GM19468 (cell line): ENCODE results near the gene HDX.
"Not testable (repeated sequence)": the region's sequence is repeated elsewhere in the genome, so short reads cannot be mapped to it uniquely, and the experiment has no call there.

ENCODE experiments used
- ATAC-seq: cut with Tn5 transposase; IDR thresholded peaks from one replicate; pipeline ENCODE4 v1.9.1; 2021; ENCODE audit warnings: mild to moderate bottlenecking, moderate library complexity, moderate number of reproducible peaks; ENCODE audit not compliant: unreplicated experiment; ENCODE audit errors: extremely low read depth

HDX gene

DNA sequence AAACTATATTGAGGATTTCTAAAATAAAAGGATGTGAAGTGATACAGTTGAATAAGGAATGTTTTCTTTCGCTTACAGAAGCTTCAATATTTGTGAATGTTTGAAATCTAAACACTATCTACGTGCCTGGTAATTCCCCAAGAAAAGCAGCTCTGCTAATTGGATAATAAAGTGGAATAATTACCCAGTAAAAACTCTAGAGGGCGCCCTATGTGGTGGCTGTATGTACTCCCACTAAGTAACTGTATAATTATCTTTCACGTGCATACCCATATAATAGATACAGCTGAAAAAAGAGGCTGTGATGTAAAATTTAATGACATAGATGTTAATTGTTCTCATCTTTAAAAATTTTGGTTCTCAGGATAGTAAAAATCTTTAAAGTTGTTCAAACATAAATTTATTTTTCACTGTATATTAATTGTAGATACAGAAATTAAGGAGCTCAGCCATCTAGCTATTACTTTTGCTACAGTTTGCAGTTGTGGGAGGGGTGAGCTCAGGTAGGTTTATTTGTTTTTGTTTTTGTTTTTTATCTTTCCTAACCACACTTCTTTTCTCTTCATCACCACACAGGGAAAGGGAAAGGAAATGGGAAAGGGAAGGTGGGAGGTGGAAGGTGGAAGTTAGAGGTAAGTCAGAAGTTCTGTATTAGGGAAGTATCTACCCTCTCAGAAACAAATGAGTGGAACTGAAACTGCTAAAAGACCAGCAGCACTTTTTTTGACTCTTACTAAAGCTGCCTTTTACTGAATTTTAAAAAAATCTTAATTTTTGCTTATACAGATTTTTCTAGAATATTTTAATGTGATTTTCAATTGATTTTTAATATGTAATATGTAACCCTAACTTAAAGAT, 162.5 kb downstream of the HDX start:
- no peak for ATAC-seq

DNA sequence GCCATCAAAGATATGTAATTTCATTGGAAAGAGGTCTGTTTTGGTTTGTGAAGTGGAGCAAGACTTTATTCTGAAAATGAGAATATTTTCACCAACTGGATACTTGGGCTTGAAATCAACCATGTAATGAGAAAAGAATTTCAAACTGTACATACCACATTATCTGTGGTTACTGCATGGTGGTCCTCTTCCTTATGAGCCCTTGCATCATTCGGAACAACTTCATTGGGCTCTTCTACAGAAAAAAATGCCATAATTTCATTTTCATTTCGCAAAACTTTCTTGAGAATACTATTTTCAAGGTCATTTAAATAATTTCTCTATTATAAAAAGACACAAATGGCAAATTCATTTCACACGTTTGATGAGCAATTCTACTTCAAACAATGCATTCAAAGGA, 165.6 kb downstream of the HDX start:
- no peak for ATAC-seq

DNA sequence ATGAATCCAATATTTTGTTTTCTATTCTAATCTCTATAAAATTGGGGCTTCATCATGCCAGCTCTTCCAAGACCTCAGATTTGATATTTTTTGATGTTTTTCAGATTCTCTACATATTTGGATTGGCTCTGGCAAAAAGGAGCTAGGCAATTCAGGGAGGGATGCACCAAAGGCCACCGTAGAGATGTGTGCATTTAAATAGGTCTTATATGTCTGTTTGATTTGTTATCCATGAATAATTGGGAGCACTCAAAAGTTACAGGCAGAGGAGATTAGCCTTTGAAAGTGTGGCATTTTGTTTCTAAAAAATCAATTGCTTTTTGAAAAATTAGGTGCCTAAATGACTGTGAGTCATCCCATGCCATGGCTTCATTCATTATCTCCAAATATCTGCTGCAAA, 167.1 kb downstream of the HDX start:
- ATAC-seq, result no peak

DNA sequence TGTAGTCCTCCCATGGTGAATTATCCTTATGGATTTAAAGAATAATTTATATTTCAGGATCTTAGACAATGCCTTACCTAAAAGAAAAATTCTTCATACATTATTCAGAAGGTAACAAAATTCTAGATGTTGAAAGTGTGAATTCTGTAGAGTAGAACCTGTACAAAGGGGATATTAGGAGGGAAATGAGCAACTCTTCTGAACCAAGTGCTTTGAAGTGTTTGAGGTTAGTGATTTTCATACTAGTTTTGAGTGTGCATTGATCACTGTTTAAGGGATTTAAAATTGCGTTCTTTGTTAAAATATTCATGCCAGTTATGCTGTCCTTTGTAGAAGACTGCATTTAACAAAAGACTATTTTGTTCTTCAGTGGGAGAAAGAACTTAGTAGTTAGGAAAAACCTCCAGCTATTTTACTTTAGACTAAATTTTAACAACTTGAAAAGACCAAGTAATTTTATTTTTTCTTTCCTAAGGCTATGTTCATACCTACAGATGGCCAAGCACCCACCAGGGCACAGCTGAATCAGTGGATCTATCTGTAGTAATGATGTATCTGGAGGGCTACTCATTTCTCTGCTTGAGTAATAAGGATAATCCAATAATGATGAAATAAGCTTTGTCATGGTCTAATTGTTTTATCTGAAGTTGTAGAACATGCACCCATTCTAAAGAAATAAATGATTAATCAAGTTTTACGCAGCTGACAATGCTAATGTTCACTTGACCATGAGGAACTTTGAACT, 180.0 kb downstream of the HDX start:
- ATAC-seq, result no peak

DNA sequence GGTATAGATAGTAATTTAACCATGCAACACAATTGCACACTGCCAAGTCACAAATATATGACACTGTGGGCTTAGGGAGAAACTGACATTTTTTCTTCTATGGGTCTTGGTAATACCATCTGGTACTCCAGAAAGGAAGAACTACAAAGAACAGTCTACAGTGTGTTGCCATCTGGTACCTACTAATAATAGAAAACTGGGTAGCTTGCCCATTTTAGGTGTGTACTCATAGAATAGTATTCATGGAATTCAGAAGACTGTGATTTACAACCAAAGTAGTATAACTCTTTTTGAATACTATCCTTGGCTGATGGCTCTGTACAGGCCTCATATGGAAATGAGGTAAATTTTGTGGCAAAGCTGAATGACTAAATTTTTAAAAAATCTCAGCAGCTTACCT, 181.6 kb downstream of the HDX start:
- ATAC-seq, result no peak

DNA sequence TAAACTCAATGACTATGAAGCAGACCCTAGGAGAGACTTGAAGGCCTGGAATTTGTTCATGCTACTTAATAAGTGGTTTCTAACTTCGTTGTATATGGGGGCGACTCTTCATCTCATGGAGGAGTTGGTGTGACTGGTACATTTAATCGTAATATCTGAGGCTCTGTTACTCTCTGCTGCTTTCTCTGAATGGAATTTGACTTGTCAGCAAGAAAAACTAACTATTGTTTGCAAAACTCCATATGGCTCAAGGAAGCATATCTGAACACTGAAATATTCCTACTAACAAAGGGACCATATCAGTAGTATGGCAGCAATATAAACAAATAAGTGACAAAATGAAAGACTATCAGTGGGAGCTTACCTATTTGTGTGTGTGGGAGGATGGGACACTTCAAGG, 182.2 kb downstream of the HDX start:
- no peak for ATAC-seq

DNA sequence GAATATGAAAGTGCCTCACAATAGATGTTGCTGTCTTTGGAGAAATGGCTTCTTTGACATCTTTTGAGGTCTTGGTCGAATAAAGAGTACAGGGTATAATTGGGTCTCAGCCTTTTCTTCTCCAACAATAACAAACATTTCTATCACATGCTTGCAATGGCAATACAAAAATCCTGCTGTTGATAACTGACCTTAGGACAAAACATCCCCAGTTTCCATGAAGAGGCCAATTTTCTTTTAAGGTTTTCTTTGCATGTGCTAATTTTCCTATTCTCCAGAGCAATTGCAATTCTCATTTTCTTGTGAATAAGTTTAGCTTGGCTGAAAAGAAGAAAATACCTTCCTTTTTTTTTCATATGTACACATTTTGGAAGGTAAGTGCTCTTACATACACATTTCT, 183.6 kb downstream of the HDX start:
- ATAC-seq, result no peak

DNA sequence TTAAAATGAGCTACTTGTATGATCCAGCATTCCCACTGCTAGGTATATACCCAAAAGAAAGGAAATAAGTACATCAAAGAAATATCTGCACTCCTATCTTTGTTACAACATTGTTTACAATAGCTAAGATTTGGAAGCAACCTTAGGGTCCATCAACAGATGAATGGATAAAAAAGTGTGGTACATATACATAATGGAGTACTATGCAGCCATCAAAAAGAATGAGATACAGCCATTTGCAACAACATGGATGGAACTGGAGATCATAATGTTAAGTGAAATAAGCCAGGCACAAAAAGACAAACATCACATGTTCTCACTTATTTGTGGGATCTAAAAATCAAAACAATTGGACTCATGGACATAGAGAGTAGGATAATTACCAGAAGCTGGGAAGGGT, 186.3 kb downstream of the HDX start:
- not testable (repeated sequence) for ATAC-seq
